Bronchial epithelial cell (primary cell): Measurements from ENCODE around the gene SLC27A1. TPM values are rescaled to one million over a fixed set of nuclear protein-coding genes. Genes with fewer than 3 reads are reported as not detected.

ENCODE experiments used
- DNase-seq: peaks from one replicate; pipeline ENCODE4 v3.0.0-alpha.2; 2010; ENCODE audit warnings: low read depth
- FAIRE-seq: peaks from 2 replicates; lab custom pipeline; 2011; peaks lifted over from hg19 to GRCh38; lab: Jason Lieb, UNC
- H3K27me3 ChIP-seq: 2 replicates; pipeline ENCODE4 v1.5.1; 2011; ENCODE audit warnings: low read length; ENCODE audit not compliant: control insufficient read depth, insufficient read depth
- H3K36me3 ChIP-seq: 2 replicates; pipeline ENCODE4 v1.5.1; 2011; ENCODE audit warnings: low read length; ENCODE audit not compliant: control insufficient read depth, insufficient read depth
- H3K4me3 ChIP-seq: 2 replicates; pipeline ENCODE4 v1.5.1; 2011; ENCODE audit warnings: mild to moderate bottlenecking, low read depth, low read length, control low read depth
- total RNA-seq: library from RNA; depleted of rRNA; stranded (reverse); fragments of >200 nt; gene quantifications from 2 replicates; pipeline ENCODE4 v1.2.1, GENCODE V29; 2014
- TF ChIP-seq, protein P1 (sequence below): IDR thresholded peaks from 2 replicates; pipeline ENCODE4 v1.5.1; 2011; ENCODE audit warnings: mild to moderate bottlenecking, moderate library complexity, low read length, control low read depth, inconsistent platforms; ENCODE audit not compliant: insufficient read depth, severe bottlenecking

Gene SLC27A1
- total RNA-seq, 1 donor from 2014 or later: 7.9 TPM

DNA sequence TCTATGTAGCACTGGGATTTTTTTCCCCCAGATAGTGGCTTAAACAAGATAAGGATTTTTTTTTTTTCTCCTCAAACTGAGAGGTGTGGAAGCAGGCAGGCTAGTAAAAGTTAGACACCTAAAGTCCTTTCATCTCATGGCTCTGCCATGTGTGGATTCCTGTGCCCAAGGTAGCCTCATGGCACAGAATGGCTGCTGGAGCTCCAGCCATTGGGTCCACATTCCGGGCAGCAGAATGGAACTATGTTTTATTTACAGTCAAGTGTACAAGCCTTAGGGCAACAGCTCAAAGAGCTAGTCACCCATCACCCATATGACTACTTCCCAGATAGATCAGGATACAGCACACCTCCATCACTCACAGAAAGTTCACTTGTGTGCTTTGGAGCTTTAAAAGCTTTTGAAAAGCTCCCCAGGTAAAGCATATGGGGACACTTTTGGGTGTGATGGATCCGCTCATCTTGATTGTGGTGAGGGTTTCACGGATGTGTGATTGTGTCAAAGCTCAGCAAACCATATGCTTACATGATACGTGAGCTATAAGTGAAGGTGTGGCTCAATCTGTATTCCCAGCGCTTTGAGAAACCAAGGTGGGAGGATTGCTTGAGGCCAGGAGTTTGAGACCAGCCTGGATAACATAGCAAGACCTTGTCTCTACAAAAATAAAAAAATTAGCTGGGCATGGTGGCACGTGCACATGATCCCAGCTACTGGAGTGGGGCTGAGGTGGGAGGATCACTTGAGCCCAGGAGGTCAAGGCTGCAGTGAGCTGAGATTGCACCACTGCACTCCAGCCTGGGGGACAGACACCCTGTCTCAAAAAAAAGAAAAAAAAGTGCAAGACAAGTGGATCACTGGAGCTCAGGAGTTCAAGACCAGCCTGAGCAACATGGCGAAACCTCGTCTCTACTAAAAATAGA, 59.2 kb downstream of the SLC27A1 start:
- Histone ChIP-seq H3K4me3 (no peak overlapping the region), H3K36me3 (no peaks in the 10 kb centered on the region), H3K27me3 (no peaks in the 10 kb centered on the region)
- DNase-seq (no peak), FAIRE-seq (no peak)
- TF ChIP-seq, protein P1, sequence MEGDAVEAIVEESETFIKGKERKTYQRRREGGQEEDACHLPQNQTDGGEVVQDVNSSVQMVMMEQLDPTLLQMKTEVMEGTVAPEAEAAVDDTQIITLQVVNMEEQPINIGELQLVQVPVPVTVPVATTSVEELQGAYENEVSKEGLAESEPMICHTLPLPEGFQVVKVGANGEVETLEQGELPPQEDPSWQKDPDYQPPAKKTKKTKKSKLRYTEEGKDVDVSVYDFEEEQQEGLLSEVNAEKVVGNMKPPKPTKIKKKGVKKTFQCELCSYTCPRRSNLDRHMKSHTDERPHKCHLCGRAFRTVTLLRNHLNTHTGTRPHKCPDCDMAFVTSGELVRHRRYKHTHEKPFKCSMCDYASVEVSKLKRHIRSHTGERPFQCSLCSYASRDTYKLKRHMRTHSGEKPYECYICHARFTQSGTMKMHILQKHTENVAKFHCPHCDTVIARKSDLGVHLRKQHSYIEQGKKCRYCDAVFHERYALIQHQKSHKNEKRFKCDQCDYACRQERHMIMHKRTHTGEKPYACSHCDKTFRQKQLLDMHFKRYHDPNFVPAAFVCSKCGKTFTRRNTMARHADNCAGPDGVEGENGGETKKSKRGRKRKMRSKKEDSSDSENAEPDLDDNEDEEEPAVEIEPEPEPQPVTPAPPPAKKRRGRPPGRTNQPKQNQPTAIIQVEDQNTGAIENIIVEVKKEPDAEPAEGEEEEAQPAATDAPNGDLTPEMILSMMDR: no peak

DNA sequence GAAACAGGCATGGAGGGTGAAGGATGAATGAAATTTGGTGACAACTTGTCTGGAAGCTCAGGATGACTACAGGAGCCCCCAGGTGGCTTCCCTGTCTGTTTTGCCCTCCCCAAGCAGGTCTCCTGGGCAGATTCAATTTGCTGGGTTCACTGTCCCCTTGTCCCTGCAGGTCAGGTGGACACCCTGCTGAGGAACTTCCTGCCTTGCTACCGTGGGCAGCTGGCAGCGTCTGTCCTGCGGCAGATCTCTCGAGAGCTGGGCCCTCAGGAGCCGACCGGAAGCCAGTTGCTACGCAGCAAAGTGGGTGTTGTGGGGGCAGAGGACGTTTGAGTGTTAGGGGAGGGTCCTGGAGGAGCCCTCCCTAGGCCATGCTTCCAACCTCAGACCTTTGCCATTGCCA, 60.3 kb downstream of the SLC27A1 start:
- TF ChIP-seq, protein P1: no peak
- no peak for DNase-seq
- H3K36me3 ChIP-seq: no peaks in the 10 kb centered on the region
- no peaks in the 10 kb centered on the region for H3K27me3 ChIP-seq
- H3K4me3 ChIP-seq: no peak overlapping the region
- no peak for FAIRE-seq

DNA sequence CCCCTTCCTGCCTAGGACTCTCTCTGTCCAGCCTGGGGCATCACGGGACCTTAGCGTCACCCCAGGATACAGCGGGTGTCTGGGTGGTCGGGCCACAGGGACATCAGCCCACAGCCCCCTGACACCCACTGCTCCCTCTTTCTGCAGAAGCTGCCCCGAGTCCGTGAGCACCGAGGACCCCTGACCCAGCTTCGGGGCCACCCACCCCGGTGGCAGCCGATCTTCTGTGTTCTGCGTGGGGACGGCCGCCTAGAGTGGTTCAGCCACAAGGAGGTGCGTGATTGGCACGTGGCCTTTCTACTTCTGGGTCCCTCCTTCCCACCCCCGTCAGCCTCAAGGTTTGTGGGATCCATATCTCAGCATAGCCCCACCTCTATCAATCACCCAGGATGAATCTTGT, 61.8 kb downstream of the SLC27A1 start:
- TF ChIP-seq, protein P1: no peak
- Histone ChIP-seq H3K4me3 (no peak overlapping the region), H3K36me3 (no peaks in the 10 kb centered on the region), H3K27me3 (no peaks in the 10 kb centered on the region)
- FAIRE-seq: no peak
- DNase-seq: no peak

DNA sequence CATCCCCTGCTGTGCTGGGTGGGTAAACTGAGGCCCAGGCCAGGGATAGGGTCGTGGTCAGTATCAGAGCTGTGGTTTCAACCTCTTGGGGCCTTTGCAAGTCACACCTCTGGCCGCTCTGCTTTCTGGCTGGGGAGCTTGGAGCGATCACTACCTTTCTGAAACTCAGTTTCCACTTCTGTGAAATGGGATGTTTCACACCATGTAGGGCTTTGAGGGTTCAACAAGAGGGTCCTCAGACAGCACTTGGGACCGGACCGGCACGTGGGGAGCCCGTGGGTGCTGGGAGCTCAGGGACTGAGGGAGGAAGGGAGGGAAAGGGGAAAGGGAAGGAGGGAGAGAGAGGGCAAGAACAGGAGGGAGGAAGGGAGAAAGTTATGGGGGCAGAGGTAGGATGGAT, 62.2 kb downstream of the SLC27A1 start:
- DNase-seq (no peak), FAIRE-seq (no peak)
- TF ChIP-seq, protein P1: no peak
- Histone ChIP-seq H3K4me3 (no peak overlapping the region), H3K27me3 (no peaks in the 10 kb centered on the region), H3K36me3 (no peaks in the 10 kb centered on the region)

DNA sequence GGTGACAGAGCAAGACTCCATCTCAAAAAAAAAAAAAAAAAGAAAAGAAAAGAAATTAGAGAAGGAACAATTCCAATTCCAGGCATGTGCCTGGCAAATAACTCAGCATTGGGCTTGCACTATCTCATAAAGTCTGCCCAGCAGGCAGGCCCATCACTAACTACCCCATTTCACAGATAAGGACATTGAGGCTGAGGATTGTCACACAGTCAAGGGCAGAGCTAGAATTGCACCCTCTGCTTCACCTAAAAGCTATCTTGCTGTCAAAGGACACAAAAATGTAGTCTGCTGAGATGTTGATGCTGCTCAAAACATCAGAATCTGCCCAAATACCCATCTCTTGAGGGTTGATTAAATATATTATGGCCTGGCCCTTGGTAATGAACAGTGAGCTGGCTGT, 64.4 kb downstream of the SLC27A1 start:
- TF ChIP-seq, protein P1: no peak
- DNase-seq: no peak
- no peaks in the 10 kb centered on the region for H3K36me3 ChIP-seq
- FAIRE-seq: no peak
- peaks cover 2% of the 10 kb centered on the region for H3K27me3 ChIP-seq
- no peak overlapping the region for H3K4me3 ChIP-seq
